ENCODE results near the gene PMM2.

- TF ChIP-seq CTCF (IDR thresholded peaks at IDR 0.05; ENCODE audit: low read depth, low read length) (no peak), POLR2A (IDR thresholded peaks at IDR 0.05; ENCODE audit: extremely low read depth, insufficient read length) (no peak)
Observed at GRCh38 chr16:8768283-8768682, 29.4 kb upstream of the PMM2 start.

All from NB4 (cell line).